HepG2 (cell line): ENCODE data around the gene SCYGR8. TPM values are rescaled to one million over a fixed set of nuclear protein-coding genes. Genes with fewer than 3 reads are reported as not detected.

ENCODE experiments used
- FOXO1 ChIP-seq: sonication (generic); formaldehyde crosslinking; IDR thresholded peaks from 2 replicates; pipeline ENCODE4 v1.4.0; 2020; ENCODE audit warnings: missing genetic modification reagents
- HNF4G ChIP-seq, 2 experiments: sonication (generic) in 1 of 2; formaldehyde crosslinking in 1 of 2; IDR thresholded peaks; 2 replicates each; pipeline versions ENCODE4 v1.4.0 to v1.6.1; 2011 to 2020; ENCODE audit warnings: borderline replicate concordance in 2 of 2, low read depth in 2 of 2, mild to moderate bottlenecking in 2 of 2, low read length in 1 of 2, missing genetic modification reagents in 1 of 2, moderate library complexity in 1 of 2
- HOXD1 ChIP-seq: sonication (generic); formaldehyde crosslinking; IDR thresholded peaks from 2 replicates; pipeline ENCODE4 v1.5.0; 2020; ENCODE audit warnings: missing genetic modification reagents
- MEF2D ChIP-seq: sonication (generic); formaldehyde crosslinking; IDR thresholded peaks from 2 replicates; pipeline ENCODE4 v1.5.1; 2020; ENCODE audit warnings: mild to moderate bottlenecking, missing genetic modification reagents
- MIER3 ChIP-seq: IDR thresholded peaks from 2 replicates; pipeline ENCODE4 v1.6.1; 2016; ENCODE audit warnings: missing compliant biosample characterization, borderline replicate concordance
- MTA1 ChIP-seq: sonication (generic); formaldehyde crosslinking; IDR thresholded peaks from 2 replicates; pipeline ENCODE4 v1.4.0; 2020; ENCODE audit warnings: missing genetic modification reagents, mild to moderate bottlenecking, borderline replicate concordance
- NR2F2 ChIP-seq: IDR thresholded peaks from 2 replicates; pipeline ENCODE4 v1.6.1; 2012; ENCODE audit warnings: low read depth, inconsistent platforms, borderline replicate concordance
- PPARG ChIP-seq: conservative IDR thresholded peaks from 2 replicates; pipeline ENCODE4 v1.6.1; 2016; ENCODE audit warnings: missing biosample characterization, missing genetic modification reagents
- RXRA ChIP-seq: sonication (generic); formaldehyde crosslinking; IDR thresholded peaks from 2 replicates; pipeline ENCODE4 v1.5.1; 2020; ENCODE audit warnings: missing genetic modification reagents
- SALL1 ChIP-seq: sonication (generic); formaldehyde crosslinking; IDR thresholded peaks from 2 replicates; pipeline ENCODE4 v1.8.0; 2022; ENCODE audit warnings: mild to moderate bottlenecking, missing genetic modification reagents
- SMAD9 ChIP-seq: sonication (generic); formaldehyde crosslinking; IDR thresholded peaks from 2 replicates; pipeline ENCODE4 v1.5.1; 2020; ENCODE audit warnings: mild to moderate bottlenecking, missing genetic modification reagents
- SRF ChIP-seq: IDR thresholded peaks from 2 replicates; pipeline ENCODE4 v1.6.1; 2011; ENCODE audit warnings: mild to moderate bottlenecking, low read depth, low read length, moderate library complexity
- TRIM24 ChIP-seq: sonication (generic); formaldehyde crosslinking; IDR thresholded peaks from 2 replicates; pipeline ENCODE4 v1.8.0; 2022; ENCODE audit warnings: mild to moderate bottlenecking, missing genetic modification reagents
- ZFP36L1 ChIP-seq: sonication (generic); formaldehyde crosslinking; IDR thresholded peaks from 2 replicates; pipeline ENCODE4 v1.8.0; 2022; ENCODE audit warnings: mild to moderate bottlenecking, missing genetic modification reagents, moderate library complexity
- ZMYM3 ChIP-seq: sonication (generic); formaldehyde crosslinking; IDR thresholded peaks from 2 replicates; pipeline ENCODE4 v1.5.1; 2020; ENCODE audit warnings: mild to moderate bottlenecking, missing genetic modification reagents
- ZNF207 ChIP-seq: fragments of 450-650 bp; IDR thresholded peaks from 2 replicates; pipeline ENCODE4 v1.6.1; 2016; ENCODE audit warnings: antibody characterized with exemption, borderline replicate concordance
- ZNF331 ChIP-seq: sonication (generic); formaldehyde crosslinking; IDR thresholded peaks from 2 replicates; pipeline ENCODE4 v1.4.0; 2020; ENCODE audit warnings: missing genetic modification reagents
- ZNF430 ChIP-seq: sonication (generic); formaldehyde crosslinking; IDR thresholded peaks from 2 replicates; pipeline ENCODE4 v1.9.0; 2021; ENCODE audit warnings: mild to moderate bottlenecking, missing genetic modification reagents
- polyA plus RNA-seq, 8 experiments: library from polyadenylated mRNA; depleted of rRNA in 3 of 8; stranded (reverse) in 7 of 8; unstranded in 1 of 8; fragments of >200 nt; fragmentation: Illumina TruSeq in 4 of 8; extraction: Trizol in 4 of 8; gene quantifications; 2 replicates each; pipeline versions ENCODE4 v1.2.1 to v1.2.3, GENCODE V29; 2011 to 2016; ENCODE audit warnings: low read depth in 4 of 8, missing spikeins in 1 of 8, mixed read lengths in 1 of 8; ENCODE audit not compliant: insufficient read depth in 1 of 8
- total RNA-seq, 5 experiments: library from RNA; depleted of rRNA; stranded (reverse); fragments of >200 nt; fragmentation: Illumina TruSeq; extraction: Trizol; gene quantifications; 2 replicates each; pipeline ENCODE4 v1.2.3, GENCODE V29; 2016; ENCODE audit warnings: low read depth in 1 of 5
- TF ChIP-seq, protein P1 (sequence below): sonication (generic); formaldehyde crosslinking; IDR thresholded peaks from 2 replicates; pipeline ENCODE4 v1.4.0; 2020; ENCODE audit warnings: low read depth, mild to moderate bottlenecking, missing genetic modification reagents
- TF ChIP-seq, protein P2 (sequence below): sonication (generic); formaldehyde crosslinking; IDR thresholded peaks from 2 replicates; pipeline ENCODE4 v1.5.1; 2020; ENCODE audit warnings: mild to moderate bottlenecking, missing genetic modification reagents, borderline replicate concordance
- TF ChIP-seq, protein P3 (sequence below): IDR thresholded peaks from 2 replicates; pipeline ENCODE4 v1.6.1; 2016
- TF ChIP-seq, protein P4 (sequence below): sonication (generic); formaldehyde crosslinking; IDR thresholded peaks from 2 replicates; pipeline ENCODE4 v1.4.0; 2020; ENCODE audit warnings: missing genetic modification reagents

Gene SCYGR8
- total and polyA plus RNA-seq, 2 of the 13 experiments (the other 11 are each of a cell fraction or from before 2014, with no cell fraction given) = not detected

DNA sequence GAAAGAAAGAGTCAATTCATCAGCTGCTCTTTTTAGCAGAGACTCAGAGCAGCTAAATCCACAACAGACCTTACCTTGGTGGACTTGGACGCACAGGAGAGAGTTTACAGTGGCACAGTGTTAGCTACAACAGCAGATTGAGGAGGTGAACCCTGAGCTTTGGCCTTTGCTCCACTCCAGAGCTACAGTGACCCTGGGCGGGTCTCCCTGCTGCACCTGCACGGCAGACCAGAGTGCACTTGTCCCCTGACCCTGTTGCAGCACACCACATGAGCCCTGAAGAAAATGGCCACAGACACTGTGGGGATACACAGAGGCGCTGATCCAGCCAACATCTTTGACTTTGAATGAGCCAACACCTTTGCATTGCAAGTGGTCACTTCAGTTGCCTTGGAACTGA is 38.8 kb upstream of the SCYGR8 start (continued):
- TF ChIP-seq ZFP36L1 (CRISPR knock-in tag) (0 out of 2 replicates have a peak, but pooled peaks have one; percentile 45), RXRA (peak; percentile 89), TRIM24 (CRISPR knock-in tag) (peak; percentile 83; the same call in 1 of the 2 replicates), PPARG (CRISPR knock-in tag) (peak; percentile 89), SALL1 (peak; percentile 96), MEF2D (peak; percentile 77; the same call in 1 of the 2 replicates), HNF4G (IDR thresholded peaks at IDR 0.05; ENCODE audit: borderline replicate concordance, low read depth, low read length) (peak; percentile 99), HNF4G (CRISPR knock-in tag; IDR thresholded peaks at IDR 0.05; ENCODE audit: borderline replicate concordance, low read depth) (peak; percentile 97), SRF (no peak), SMAD9 (CRISPR knock-in tag) (no peak), HOXD1 (CRISPR knock-in tag) (no peak), MTA1 (peak; percentile 98), ZNF430 (CRISPR knock-in tag) (peak; percentile 73), NR2F2 (peak; percentile 92), FOXO1 (CRISPR knock-in tag) (peak; percentile 63; the same call in 1 of the 2 replicates), MIER3 (CRISPR knock-in tag) (0 out of 2 replicates have a peak, but pooled peaks have one; percentile 30), ZMYM3 (peak; percentile 87), ZNF331 (CRISPR knock-in tag) (peak; percentile 63; the same call in 1 of the 2 replicates), ZNF207 (no peak)
- TF ChIP-seq, protein P1, sequence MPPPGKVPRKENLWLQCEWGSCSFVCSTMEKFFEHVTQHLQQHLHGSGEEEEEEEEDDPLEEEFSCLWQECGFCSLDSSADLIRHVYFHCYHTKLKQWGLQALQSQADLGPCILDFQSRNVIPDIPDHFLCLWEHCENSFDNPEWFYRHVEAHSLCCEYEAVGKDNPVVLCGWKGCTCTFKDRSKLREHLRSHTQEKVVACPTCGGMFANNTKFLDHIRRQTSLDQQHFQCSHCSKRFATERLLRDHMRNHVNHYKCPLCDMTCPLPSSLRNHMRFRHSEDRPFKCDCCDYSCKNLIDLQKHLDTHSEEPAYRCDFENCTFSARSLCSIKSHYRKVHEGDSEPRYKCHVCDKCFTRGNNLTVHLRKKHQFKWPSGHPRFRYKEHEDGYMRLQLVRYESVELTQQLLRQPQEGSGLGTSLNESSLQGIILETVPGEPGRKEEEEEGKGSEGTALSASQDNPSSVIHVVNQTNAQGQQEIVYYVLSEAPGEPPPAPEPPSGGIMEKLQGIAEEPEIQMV = 0 out of 2 replicates have a peak, but pooled peaks have one; percentile 46
- TF ChIP-seq, protein P2, sequence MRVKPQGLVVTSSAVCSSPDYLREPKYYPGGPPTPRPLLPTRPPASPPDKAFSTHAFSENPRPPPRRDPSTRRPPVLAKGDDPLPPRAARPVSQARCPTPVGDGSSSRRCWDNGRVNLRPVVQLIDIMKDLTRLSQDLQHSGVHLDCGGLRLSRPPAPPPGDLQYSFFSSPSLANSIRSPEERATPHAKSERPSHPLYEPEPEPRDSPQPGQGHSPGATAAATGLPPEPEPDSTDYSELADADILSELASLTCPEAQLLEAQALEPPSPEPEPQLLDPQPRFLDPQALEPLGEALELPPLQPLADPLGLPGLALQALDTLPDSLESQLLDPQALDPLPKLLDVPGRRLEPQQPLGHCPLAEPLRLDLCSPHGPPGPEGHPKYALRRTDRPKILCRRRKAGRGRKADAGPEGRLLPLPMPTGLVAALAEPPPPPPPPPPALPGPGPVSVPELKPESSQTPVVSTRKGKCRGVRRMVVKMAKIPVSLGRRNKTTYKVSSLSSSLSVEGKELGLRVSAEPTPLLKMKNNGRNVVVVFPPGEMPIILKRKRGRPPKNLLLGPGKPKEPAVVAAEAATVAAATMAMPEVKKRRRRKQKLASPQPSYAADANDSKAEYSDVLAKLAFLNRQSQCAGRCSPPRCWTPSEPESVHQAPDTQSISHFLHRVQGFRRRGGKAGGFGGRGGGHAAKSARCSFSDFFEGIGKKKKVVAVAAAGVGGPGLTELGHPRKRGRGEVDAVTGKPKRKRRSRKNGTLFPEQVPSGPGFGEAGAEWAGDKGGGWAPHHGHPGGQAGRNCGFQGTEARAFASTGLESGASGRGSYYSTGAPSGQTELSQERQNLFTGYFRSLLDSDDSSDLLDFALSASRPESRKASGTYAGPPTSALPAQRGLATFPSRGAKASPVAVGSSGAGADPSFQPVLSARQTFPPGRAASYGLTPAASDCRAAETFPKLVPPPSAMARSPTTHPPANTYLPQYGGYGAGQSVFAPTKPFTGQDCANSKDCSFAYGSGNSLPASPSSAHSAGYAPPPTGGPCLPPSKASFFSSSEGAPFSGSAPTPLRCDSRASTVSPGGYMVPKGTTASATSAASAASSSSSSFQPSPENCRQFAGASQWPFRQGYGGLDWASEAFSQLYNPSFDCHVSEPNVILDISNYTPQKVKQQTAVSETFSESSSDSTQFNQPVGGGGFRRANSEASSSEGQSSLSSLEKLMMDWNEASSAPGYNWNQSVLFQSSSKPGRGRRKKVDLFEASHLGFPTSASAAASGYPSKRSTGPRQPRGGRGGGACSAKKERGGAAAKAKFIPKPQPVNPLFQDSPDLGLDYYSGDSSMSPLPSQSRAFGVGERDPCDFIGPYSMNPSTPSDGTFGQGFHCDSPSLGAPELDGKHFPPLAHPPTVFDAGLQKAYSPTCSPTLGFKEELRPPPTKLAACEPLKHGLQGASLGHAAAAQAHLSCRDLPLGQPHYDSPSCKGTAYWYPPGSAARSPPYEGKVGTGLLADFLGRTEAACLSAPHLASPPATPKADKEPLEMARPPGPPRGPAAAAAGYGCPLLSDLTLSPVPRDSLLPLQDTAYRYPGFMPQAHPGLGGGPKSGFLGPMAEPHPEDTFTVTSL (CRISPR knock-in tag) = peak; percentile 78
- TF ChIP-seq, protein P3, sequence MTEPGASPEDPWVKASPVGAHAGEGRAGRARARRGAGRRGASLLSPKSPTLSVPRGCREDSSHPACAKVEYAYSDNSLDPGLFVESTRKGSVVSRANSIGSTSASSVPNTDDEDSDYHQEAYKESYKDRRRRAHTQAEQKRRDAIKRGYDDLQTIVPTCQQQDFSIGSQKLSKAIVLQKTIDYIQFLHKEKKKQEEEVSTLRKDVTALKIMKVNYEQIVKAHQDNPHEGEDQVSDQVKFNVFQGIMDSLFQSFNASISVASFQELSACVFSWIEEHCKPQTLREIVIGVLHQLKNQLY (CRISPR knock-in tag) = peak; percentile 57; the same call in 1 of the 2 replicates
- TF ChIP-seq, protein P4, sequence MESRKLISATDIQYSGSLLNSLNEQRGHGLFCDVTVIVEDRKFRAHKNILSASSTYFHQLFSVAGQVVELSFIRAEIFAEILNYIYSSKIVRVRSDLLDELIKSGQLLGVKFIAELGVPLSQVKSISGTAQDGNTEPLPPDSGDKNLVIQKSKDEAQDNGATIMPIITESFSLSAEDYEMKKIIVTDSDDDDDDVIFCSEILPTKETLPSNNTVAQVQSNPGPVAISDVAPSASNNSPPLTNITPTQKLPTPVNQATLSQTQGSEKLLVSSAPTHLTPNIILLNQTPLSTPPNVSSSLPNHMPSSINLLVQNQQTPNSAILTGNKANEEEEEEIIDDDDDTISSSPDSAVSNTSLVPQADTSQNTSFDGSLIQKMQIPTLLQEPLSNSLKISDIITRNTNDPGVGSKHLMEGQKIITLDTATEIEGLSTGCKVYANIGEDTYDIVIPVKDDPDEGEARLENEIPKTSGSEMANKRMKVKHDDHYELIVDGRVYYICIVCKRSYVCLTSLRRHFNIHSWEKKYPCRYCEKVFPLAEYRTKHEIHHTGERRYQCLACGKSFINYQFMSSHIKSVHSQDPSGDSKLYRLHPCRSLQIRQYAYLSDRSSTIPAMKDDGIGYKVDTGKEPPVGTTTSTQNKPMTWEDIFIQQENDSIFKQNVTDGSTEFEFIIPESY (CRISPR knock-in tag) = peak; percentile 63; the same call in 1 of the 2 replicates
